ENCODE data around the gene DENND1A. TPM values are rescaled to one million over a fixed set of nuclear protein-coding genes. Genes with fewer than 3 reads are reported as not detected.

DENND1A gene
- total RNA-seq, 4 donors from 2014 or later = 17.6 to 33.8 (median 22.9) TPM

DNA sequence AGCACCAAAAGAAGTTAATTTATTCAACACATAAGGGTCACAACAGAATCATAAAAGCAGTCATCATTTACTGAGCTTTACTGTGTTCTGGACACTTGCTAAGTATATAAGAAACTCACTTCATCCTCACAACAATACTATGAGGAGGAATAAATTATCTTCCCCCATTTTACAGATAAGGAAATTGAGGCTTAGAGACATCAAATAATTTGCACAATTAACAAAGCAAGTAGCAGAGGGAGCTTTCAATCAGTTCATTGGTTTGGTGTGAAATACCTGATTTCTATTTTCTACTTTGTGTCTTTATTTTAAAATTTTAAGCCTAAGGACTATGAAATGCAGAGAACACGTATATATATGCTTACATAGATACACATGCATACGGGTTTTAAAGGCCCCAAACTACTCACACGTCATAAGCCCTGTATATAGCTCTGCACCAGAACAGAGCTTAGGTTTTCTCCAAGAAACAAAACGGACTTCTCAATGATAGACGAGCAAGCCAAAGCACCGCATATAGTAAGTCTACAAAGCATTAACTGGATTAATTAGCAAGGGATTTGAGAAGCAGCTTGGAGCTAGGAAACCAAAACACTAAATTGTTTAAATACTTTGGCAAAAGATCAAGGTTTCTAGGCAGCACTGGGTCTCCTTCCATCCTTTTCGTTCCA, 95.6 kb downstream of the DENND1A start:
- TF ChIP-seq, protein P1, sequence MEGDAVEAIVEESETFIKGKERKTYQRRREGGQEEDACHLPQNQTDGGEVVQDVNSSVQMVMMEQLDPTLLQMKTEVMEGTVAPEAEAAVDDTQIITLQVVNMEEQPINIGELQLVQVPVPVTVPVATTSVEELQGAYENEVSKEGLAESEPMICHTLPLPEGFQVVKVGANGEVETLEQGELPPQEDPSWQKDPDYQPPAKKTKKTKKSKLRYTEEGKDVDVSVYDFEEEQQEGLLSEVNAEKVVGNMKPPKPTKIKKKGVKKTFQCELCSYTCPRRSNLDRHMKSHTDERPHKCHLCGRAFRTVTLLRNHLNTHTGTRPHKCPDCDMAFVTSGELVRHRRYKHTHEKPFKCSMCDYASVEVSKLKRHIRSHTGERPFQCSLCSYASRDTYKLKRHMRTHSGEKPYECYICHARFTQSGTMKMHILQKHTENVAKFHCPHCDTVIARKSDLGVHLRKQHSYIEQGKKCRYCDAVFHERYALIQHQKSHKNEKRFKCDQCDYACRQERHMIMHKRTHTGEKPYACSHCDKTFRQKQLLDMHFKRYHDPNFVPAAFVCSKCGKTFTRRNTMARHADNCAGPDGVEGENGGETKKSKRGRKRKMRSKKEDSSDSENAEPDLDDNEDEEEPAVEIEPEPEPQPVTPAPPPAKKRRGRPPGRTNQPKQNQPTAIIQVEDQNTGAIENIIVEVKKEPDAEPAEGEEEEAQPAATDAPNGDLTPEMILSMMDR (IDR thresholded peaks at IDR 0.05; ENCODE audit: low read depth) = no peak

- TF ChIP-seq, protein P1 (IDR thresholded peaks at IDR 0.05; ENCODE audit: low read depth) = no peak
These were observed 96.9 kb downstream of the DENND1A start for GRCh38 chr9:123832858-123833650.

DNA sequence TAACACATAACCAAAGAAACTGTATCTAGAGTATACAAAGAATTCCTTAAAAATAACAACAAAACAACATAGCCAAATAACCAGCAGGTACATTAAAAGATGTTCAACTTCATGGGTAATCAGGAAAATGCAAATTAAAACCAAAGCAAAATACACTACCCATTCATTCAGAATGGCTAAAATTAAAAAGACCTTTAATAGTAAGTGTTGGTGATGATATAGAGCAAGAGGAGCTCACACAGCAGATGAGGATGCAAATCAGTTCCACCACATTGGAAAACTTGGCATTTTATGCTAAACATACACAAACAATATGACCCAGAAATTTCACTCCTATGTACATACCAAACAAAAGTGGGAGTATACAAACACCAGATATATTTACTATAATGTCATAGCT, 97.8 kb downstream of the DENND1A start:
- TF ChIP-seq, protein P1 (IDR thresholded peaks at IDR 0.05; ENCODE audit: low read depth) = no peak

GRCh38 chr9:123828449-123828848, 101.5 kb downstream of the DENND1A start:
- TF ChIP-seq, protein P1 (IDR thresholded peaks at IDR 0.05; ENCODE audit: low read depth) = no peak

- TF ChIP-seq, protein P1 (IDR thresholded peaks at IDR 0.05; ENCODE audit: low read depth) = no peak
These were observed 104.4 kb downstream of the DENND1A start for GRCh38 chr9:123825342-123826060.

DNA sequence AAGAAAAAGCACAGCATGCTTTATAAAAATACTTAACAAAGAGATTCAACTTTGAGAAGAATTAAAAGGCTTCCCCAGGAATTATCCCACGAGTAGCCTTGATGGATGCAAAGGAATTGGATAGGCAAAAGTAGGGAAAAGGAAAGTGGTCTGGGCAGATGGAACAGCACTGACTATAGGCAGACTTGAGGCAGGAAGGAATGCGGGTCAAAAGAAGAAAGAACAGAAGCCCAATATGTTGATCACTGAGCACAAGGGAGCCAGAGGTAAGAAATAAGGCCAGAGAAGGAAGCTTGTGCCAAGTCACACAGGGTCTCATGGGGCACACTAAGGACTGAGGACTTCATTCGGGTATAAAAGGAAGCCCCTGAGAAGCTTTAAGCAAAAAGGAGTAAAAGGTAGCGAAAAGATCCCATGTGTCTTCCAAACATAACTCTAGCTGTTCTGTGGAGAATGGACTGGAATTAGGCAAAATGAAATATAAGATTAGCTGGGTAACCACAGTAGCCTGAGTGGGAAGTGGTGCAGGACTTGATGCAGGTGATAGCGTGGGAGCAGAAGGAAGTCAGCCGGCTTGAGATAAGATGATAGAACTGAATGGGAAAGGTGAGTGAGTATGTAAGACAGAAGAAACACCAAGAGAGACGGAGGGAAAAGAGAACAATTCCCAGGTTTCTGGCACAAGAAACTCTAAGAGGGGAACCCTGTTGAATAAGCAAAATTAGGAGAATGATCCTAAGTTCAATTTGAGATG, 106.6 kb downstream of the DENND1A start:
- TF ChIP-seq, protein P1 (IDR thresholded peaks at IDR 0.05; ENCODE audit: low read depth) = no peak

Data from subcutaneous adipose tissue (tissue), 4 donors.